Uterus (tissue), 2 donors: ENCODE results near the gene PLEKHJ1.

Source experiments
- POLR2A ChIP-seq, 2 donors: fragments of 450-650 bp; IDR thresholded peaks; one replicate each; pipeline ENCODE4 v1.6.1; 2016; ENCODE audit warnings: antibody characterized with exemption in 2 of 2, mild to moderate bottlenecking in 1 of 2, moderate library complexity in 1 of 2
- TF ChIP-seq, protein P1 (sequence below), 4 experiments: fragments of 200-600 bp in 2 of 4; fragments of 450-650 bp in 2 of 4; sonication (generic) in 2 of 4; IDR thresholded peaks; one replicate each; pipeline ENCODE4 v1.5.1; 2016 to 2019; ENCODE audit warnings: antibody characterized with exemption in 4 of 4, mild to moderate bottlenecking in 2 of 4, moderate library complexity in 1 of 4

DNA sequence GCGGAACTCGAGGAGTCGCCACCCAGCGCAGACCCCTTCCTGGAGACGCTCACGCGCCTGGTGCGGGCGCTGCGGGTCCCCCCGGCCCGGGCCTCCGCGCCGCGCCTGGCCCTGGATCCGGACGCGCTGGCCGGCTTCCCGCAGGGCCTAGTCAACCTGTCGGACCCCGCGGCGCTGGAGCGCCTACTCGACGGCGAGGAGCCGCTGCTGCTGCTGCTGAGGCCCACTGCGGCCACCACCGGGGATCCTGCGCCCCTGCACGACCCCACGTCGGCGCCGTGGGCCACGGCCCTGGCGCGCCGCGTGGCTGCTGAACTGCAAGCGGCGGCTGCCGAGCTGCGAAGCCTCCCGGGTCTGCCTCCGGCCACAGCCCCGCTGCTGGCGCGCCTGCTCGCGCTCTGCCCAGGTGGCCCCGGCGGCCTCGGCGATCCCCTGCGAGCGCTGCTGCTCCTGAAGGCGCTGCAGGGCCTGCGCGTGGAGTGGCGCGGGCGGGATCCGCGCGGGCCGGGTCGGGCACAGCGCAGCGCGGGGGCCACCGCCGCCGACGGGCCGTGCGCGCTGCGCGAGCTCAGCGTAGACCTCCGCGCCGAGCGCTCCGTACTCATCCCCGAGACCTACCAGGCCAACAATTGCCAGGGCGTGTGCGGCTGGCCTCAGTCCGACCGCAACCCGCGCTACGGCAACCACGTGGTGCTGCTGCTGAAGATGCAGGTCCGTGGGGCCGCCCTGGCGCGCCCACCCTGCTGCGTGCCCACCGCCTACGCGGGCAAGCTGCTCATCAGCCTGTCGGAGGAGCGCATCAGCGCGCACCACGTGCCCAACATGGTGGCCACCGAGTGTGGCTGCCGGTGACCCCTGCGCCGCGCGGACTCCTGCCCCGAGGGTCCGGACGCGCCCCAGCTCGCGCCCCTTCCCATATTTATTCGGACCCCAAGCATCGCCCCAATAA lies 15.3 kb upstream of the PLEKHJ1 start:
- TF ChIP-seq POLR2A (IDR thresholded peaks at IDR 0.05), result no peak
- TF ChIP-seq, protein P1, sequence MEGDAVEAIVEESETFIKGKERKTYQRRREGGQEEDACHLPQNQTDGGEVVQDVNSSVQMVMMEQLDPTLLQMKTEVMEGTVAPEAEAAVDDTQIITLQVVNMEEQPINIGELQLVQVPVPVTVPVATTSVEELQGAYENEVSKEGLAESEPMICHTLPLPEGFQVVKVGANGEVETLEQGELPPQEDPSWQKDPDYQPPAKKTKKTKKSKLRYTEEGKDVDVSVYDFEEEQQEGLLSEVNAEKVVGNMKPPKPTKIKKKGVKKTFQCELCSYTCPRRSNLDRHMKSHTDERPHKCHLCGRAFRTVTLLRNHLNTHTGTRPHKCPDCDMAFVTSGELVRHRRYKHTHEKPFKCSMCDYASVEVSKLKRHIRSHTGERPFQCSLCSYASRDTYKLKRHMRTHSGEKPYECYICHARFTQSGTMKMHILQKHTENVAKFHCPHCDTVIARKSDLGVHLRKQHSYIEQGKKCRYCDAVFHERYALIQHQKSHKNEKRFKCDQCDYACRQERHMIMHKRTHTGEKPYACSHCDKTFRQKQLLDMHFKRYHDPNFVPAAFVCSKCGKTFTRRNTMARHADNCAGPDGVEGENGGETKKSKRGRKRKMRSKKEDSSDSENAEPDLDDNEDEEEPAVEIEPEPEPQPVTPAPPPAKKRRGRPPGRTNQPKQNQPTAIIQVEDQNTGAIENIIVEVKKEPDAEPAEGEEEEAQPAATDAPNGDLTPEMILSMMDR (IDR thresholded peaks at IDR 0.05), result no peak
